A673 (cell line): Measurements from ENCODE around the gene EIPR1. TPM values are rescaled to one million over a fixed set of nuclear protein-coding genes. Genes with fewer than 3 reads are reported as not detected.

ENCODE experiments used
- BruUV-seq: library from RNA; stranded (reverse); fragments of 400-500 nt; replicated peaks from 2 replicates; lab custom pipeline; 2021; lab: Mats Ljungman, UMichigan
- CTCF ChIA-PET: fragments of 300-600 bp; sonication (Branson Sonifier 250); formaldehyde crosslinking; loops from one replicate; lab custom pipeline; 2022; ENCODE audit warnings: antibody characterized with exemption; lab: Charles Lee
- POLR2A ChIA-PET: fragments of 300-600 bp; sonication (Branson Sonifier 250); formaldehyde crosslinking; loops from one replicate; lab custom pipeline; 2022; ENCODE audit warnings: antibody characterized with exemption; ENCODE audit not compliant: low non-redundant PET; lab: Charles Lee
- DNase-seq: peaks from one replicate; pipeline ENCODE4 v3.0.0-alpha.2; 2015; ENCODE audit warnings: low spot score
- H3K27ac ChIP-seq: fragments of 200-600 bp; sonication (generic); 2 replicates; pipeline ENCODE4 v1.5.1; 2016; ENCODE audit warnings: mixed run types, low read depth, mild to moderate bottlenecking, mixed read lengths, antibody characterized with exemption, low read length; ENCODE audit not compliant: poor library complexity, severe bottlenecking
- H3K27me3 ChIP-seq: fragments of 200-600 bp; sonication (generic); replicated peaks from 2 replicates; pipeline ENCODE4 v1.6.1; 2017; ENCODE audit warnings: mixed run types, low read depth, mild to moderate bottlenecking, mixed read lengths, antibody characterized with exemption, low read length; ENCODE audit not compliant: insufficient read depth, poor library complexity
- H3K36me3 ChIP-seq: fragments of 200-600 bp; sonication (generic); 2 replicates; pipeline ENCODE4 v1.6.1; 2016; ENCODE audit warnings: mixed run types, mild to moderate bottlenecking, mixed read lengths, antibody characterized with exemption, low read length; ENCODE audit not compliant: insufficient read depth, poor library complexity, severe bottlenecking
- H3K4me1 ChIP-seq: fragments of 200-600 bp; sonication (generic); 2 replicates; pipeline ENCODE4 v1.6.1; 2017; ENCODE audit warnings: mixed run types, mild to moderate bottlenecking, mixed read lengths, antibody characterized with exemption, low read length; ENCODE audit not compliant: insufficient read depth, poor library complexity, severe bottlenecking
- H3K4me3 ChIP-seq: fragments of 200-600 bp; sonication (generic); 2 replicates; pipeline ENCODE4 v1.5.1; 2016; ENCODE audit warnings: low read depth, mixed run types, mild to moderate bottlenecking, mixed read lengths, low read length; ENCODE audit not compliant: poor library complexity, severe bottlenecking
- H3K9me3 ChIP-seq: fragments of 200-600 bp; sonication (generic); 2 replicates; pipeline ENCODE4 v1.6.1; 2016; ENCODE audit warnings: mixed run types, low read depth, mild to moderate bottlenecking, mixed read lengths, antibody characterized with exemption, low read length; ENCODE audit not compliant: poor library complexity, severe bottlenecking
- CTCF ChIP-seq: fragments of 300-800, 200-600 bp; sonication (generic); conservative IDR thresholded peaks from 2 replicates; pipeline ENCODE4 v1.5.1; 2017; ENCODE audit warnings: low read depth, mild to moderate bottlenecking, antibody characterized with exemption, low read length, moderate library complexity, mixed read lengths
- EZH2 ChIP-seq: fragments of 200-600 bp; sonication (generic); IDR thresholded peaks from 2 replicates; pipeline ENCODE4 v1.6.1; 2017; ENCODE audit warnings: borderline replicate concordance, low read depth, mild to moderate bottlenecking, mixed read lengths, antibody characterized with exemption, low read length; ENCODE audit not compliant: poor library complexity, severe bottlenecking
- intact Hi-C: fragments of 100-400 bp; cut with micrococcal nuclease; formaldehyde crosslinking; loops from one replicate; pipeline ENCODE4 v1.10.0; 2022; ENCODE audit not compliant: unreplicated experiment
- total RNA-seq: library from RNA; stranded (reverse); gene quantifications from 2 replicates; pipeline ENCODE4 v1.2.3, GENCODE V29; 2021

EIPR1 gene
- total RNA-seq, 1 experiment from 2014 or later, result 37.0 TPM

GRCh38 chr2:3421580-3421979, 44.0 kb upstream of the EIPR1 start:
- Histone ChIP-seq H3K4me3 (no peak overlapping the region), H3K27ac (no peak overlapping the region), H3K9me3 (no peaks in the 10 kb centered on the region), H3K4me1 (no peaks in the 10 kb centered on the region), H3K27me3 (no peaks in the 10 kb centered on the region), H3K36me3 (peaks cover 43% of the 10 kb centered on the region)
- BruUV-seq, result no TSS peak
- CTCF ChIA-PET, result no interaction called here
- DNase-seq, result no peak
- intact Hi-C loops, result loop anchor here (5.0 kb wide), 1 partner anchor 231 kb away; no protein-coding TSS in a partner anchor
- POLR2A ChIA-PET, result no interaction called here
- TF ChIP-seq EZH2, result no peak
- no peak for TF ChIP-seq CTCF

- no peak for DNase-seq
- intact Hi-C loops, result loop anchor here (5.0 kb wide), 1 partner anchor 231 kb away; no protein-coding TSS in a partner anchor
- H3K4me1 ChIP-seq, result no peaks in the 10 kb centered on the region
- H3K4me3 ChIP-seq, result no peak overlapping the region
- H3K36me3 ChIP-seq, result peaks cover 36% of the 10 kb centered on the region
- TF ChIP-seq EZH2 (no peak), CTCF (no peak)
- ChIA-PET POLR2A (no interaction called here), CTCF (no interaction called here)
- H3K27ac ChIP-seq, result no peak overlapping the region
- no TSS peak for BruUV-seq
- no peaks in the 10 kb centered on the region for H3K9me3 ChIP-seq
- no peaks in the 10 kb centered on the region for H3K27me3 ChIP-seq
These were observed 43.3 kb upstream of the EIPR1 start for GRCh38 chr2:3420769-3421397.

- H3K4me1 ChIP-seq, result no peaks in the 10 kb centered on the region
- no peak for DNase-seq
- TF ChIP-seq CTCF (no peak), EZH2 (no peak)
- BruUV-seq, result no TSS peak
- H3K9me3 ChIP-seq, result no peaks in the 10 kb centered on the region
- no peak overlapping the region for H3K4me3 ChIP-seq
- no peak overlapping the region for H3K27ac ChIP-seq
- ChIA-PET CTCF (no interaction called here), POLR2A (no interaction called here)
- peaks cover 30% of the 10 kb centered on the region for H3K36me3 ChIP-seq
- intact Hi-C loops, result loop anchor here (5.0 kb wide), 1 partner anchor 232 kb away; no protein-coding TSS in a partner anchor
- H3K27me3 ChIP-seq, result no peaks in the 10 kb centered on the region
These were observed 42.6 kb upstream of the EIPR1 start for GRCh38 chr2:3420076-3420768.
